ENCODE results near the gene TNRC18.
"Not testable (repeated sequence)": the region's sequence is repeated elsewhere in the genome, so short reads cannot be mapped to it uniquely, and the experiment has no call there.

The TNRC18 gene

GRCh38 chr7:5337047-5337446 lies 86.6 kb downstream of the TNRC18 start:
- H3K9ac ChIP-seq (ENCODE audit: insufficient read length, low read depth) = no peak overlapping the region
- peaks cover 4% of the 10 kb centered on the region for H3K36me3 ChIP-seq (ENCODE audit: insufficient read depth, insufficient read length, low read length)
- no peak for DNase-seq (ENCODE audit: low read depth, low spot score)
- H3K4me1 ChIP-seq (ENCODE audit: insufficient read depth, insufficient read length) = peaks cover 3% of the 10 kb centered on the region
- no peak for TF ChIP-seq ZNF274 (IDR thresholded peaks at IDR 0.05; ENCODE audit: low read depth, low read length)
- no peak for TF ChIP-seq YY1 (IDR thresholded peaks at IDR 0.05; ENCODE audit: insufficient read depth, insufficient read length)
- no peak for TF ChIP-seq SUZ12 (IDR thresholded peaks at IDR 0.05; ENCODE audit: extremely low read depth, insufficient read depth, insufficient read length)
- H3K9me3 ChIP-seq (ENCODE audit: insufficient read depth, low read length) = peaks cover 17% of the 10 kb centered on the region; the same call in 1 of the 2 replicates
- H3K27me3 ChIP-seq (ENCODE audit: insufficient read depth, insufficient read length) = no peaks in the 10 kb centered on the region
- H3K4me3 ChIP-seq (ENCODE audit: insufficient read length, low read depth) = no peak overlapping the region

GRCh38 chr7:5334671-5335070 lies 89.0 kb downstream of the TNRC18 start:
- Histone ChIP-seq H3K4me1 (ENCODE audit: insufficient read depth, insufficient read length) (peaks cover 3% of the 10 kb centered on the region), H3K4me3 (ENCODE audit: insufficient read length, low read depth) (no peak overlapping the region), H3K9ac (ENCODE audit: insufficient read length, low read depth) (no peak overlapping the region), H3K27me3 (ENCODE audit: insufficient read depth, insufficient read length) (no peaks in the 10 kb centered on the region), H3K9me3 (ENCODE audit: insufficient read depth, low read length) (peaks cover 14% of the 10 kb centered on the region; the same call in 1 of the 2 replicates), H3K36me3 (ENCODE audit: insufficient read depth, insufficient read length, low read length) (peaks cover 2% of the 10 kb centered on the region)
- DNase-seq (ENCODE audit: low read depth, low spot score) = no peak
- TF ChIP-seq YY1 (IDR thresholded peaks at IDR 0.05; ENCODE audit: insufficient read depth, insufficient read length) (no peak), SUZ12 (IDR thresholded peaks at IDR 0.05; ENCODE audit: extremely low read depth, insufficient read depth, insufficient read length) (no peak), ZNF274 (IDR thresholded peaks at IDR 0.05; ENCODE audit: low read depth, low read length) (no peak)

- no peak for DNase-seq (ENCODE audit: low read depth, low spot score)
- Histone ChIP-seq H3K4me1 (ENCODE audit: insufficient read depth, insufficient read length) (peaks cover 3% of the 10 kb centered on the region), H3K27me3 (ENCODE audit: insufficient read depth, insufficient read length) (no peaks in the 10 kb centered on the region), H3K9ac (ENCODE audit: insufficient read length, low read depth) (no peak overlapping the region), H3K4me3 (ENCODE audit: insufficient read length, low read depth) (no peak overlapping the region), H3K36me3 (ENCODE audit: insufficient read depth, insufficient read length, low read length) (peaks cover 2% of the 10 kb centered on the region), H3K9me3 (ENCODE audit: insufficient read depth, low read length) (peaks cover 14% of the 10 kb centered on the region; the same call in 1 of the 2 replicates)
- TF ChIP-seq ZNF274 (IDR thresholded peaks at IDR 0.05; ENCODE audit: low read depth, low read length) (no peak), YY1 (IDR thresholded peaks at IDR 0.05; ENCODE audit: insufficient read depth, insufficient read length) (no peak), SUZ12 (IDR thresholded peaks at IDR 0.05; ENCODE audit: extremely low read depth, insufficient read depth, insufficient read length) (no peak)
These were observed 90.3 kb downstream of the TNRC18 start for GRCh38 chr7:5333121-5334045.

- Histone ChIP-seq H3K9ac (ENCODE audit: insufficient read length, low read depth) (no peak overlapping the region), H3K9me3 (ENCODE audit: insufficient read depth, low read length) (peaks cover 14% of the 10 kb centered on the region; the same call in 1 of the 2 replicates), H3K36me3 (ENCODE audit: insufficient read depth, insufficient read length, low read length) (peaks cover 2% of the 10 kb centered on the region), H3K4me3 (ENCODE audit: insufficient read length, low read depth) (no peak overlapping the region), H3K27me3 (ENCODE audit: insufficient read depth, insufficient read length) (no peaks in the 10 kb centered on the region), H3K4me1 (ENCODE audit: insufficient read depth, insufficient read length) (peaks cover 5% of the 10 kb centered on the region)
- DNase-seq (ENCODE audit: low read depth, low spot score) = no peak
- TF ChIP-seq ZNF274 (IDR thresholded peaks at IDR 0.05; ENCODE audit: low read depth, low read length) (no peak), YY1 (IDR thresholded peaks at IDR 0.05; ENCODE audit: insufficient read depth, insufficient read length) (no peak), SUZ12 (IDR thresholded peaks at IDR 0.05; ENCODE audit: extremely low read depth, insufficient read depth, insufficient read length) (no peak)
These were observed 91.1 kb downstream of the TNRC18 start for GRCh38 chr7:5332579-5332978.

GRCh38 chr7:5330288-5330687 lies 93.3 kb downstream of the TNRC18 start:
- no peak overlapping the region for H3K4me3 ChIP-seq (ENCODE audit: insufficient read length, low read depth)
- H3K36me3 ChIP-seq (ENCODE audit: insufficient read depth, insufficient read length, low read length) = peaks cover 2% of the 10 kb centered on the region
- no peak for DNase-seq (ENCODE audit: low read depth, low spot score)
- TF ChIP-seq ZNF274 (IDR thresholded peaks at IDR 0.05; ENCODE audit: low read depth, low read length) (no peak), YY1 (IDR thresholded peaks at IDR 0.05; ENCODE audit: insufficient read depth, insufficient read length) (no peak), SUZ12 (IDR thresholded peaks at IDR 0.05; ENCODE audit: extremely low read depth, insufficient read depth, insufficient read length) (no peak)
- H3K9ac ChIP-seq (ENCODE audit: insufficient read length, low read depth) = no peak overlapping the region
- H3K9me3 ChIP-seq (ENCODE audit: insufficient read depth, low read length) = no peaks in the 10 kb centered on the region
- H3K4me1 ChIP-seq (ENCODE audit: insufficient read depth, insufficient read length) = peaks cover 5% of the 10 kb centered on the region
- no peaks in the 10 kb centered on the region for H3K27me3 ChIP-seq (ENCODE audit: insufficient read depth, insufficient read length)

GRCh38 chr7:5324961-5325360 lies 98.7 kb downstream of the TNRC18 start:
- no peaks in the 10 kb centered on the region for H3K36me3 ChIP-seq (ENCODE audit: insufficient read depth, insufficient read length, low read length)
- no peak for TF ChIP-seq YY1 (IDR thresholded peaks at IDR 0.05; ENCODE audit: insufficient read depth, insufficient read length)
- TF ChIP-seq SUZ12 (IDR thresholded peaks at IDR 0.05; ENCODE audit: extremely low read depth, insufficient read depth, insufficient read length) = no peak
- no peak for TF ChIP-seq ZNF274 (IDR thresholded peaks at IDR 0.05; ENCODE audit: low read depth, low read length)
- H3K4me1 ChIP-seq (ENCODE audit: insufficient read depth, insufficient read length) = peaks cover 11% of the 10 kb centered on the region
- DNase-seq (ENCODE audit: low read depth, low spot score) = no peak
- no peak overlapping the region for H3K9ac ChIP-seq (ENCODE audit: insufficient read length, low read depth)
- H3K9me3 ChIP-seq (ENCODE audit: insufficient read depth, low read length) = no peaks in the 10 kb centered on the region
- H3K4me3 ChIP-seq (ENCODE audit: insufficient read length, low read depth) = no peak overlapping the region
- no peaks in the 10 kb centered on the region for H3K27me3 ChIP-seq (ENCODE audit: insufficient read depth, insufficient read length)

- DNase-seq (ENCODE audit: low read depth, low spot score); H3K9me3 ChIP-seq (ENCODE audit: insufficient read depth, low read length); H3K27me3 ChIP-seq (ENCODE audit: insufficient read depth, insufficient read length); H3K36me3 ChIP-seq (ENCODE audit: insufficient read depth, insufficient read length, low read length); H3K9ac ChIP-seq (ENCODE audit: insufficient read length, low read depth); H3K4me3 ChIP-seq (ENCODE audit: insufficient read length, low read depth): not testable (repeated sequence)
- peaks cover 11% of the 10 kb centered on the region for H3K4me1 ChIP-seq (ENCODE audit: insufficient read depth, insufficient read length)
These were observed 99.5 kb downstream of the TNRC18 start for GRCh38 chr7:5323800-5324781.

Measured in NT2/D1 (cell line).